GM18517 (cell line): Measurements from ENCODE around the gene LRFN2.

Experiments used
- ATAC-seq: cut with Tn5 transposase; IDR thresholded peaks from one replicate; pipeline ENCODE4 v1.9.1; 2021; ENCODE audit warnings: mild to moderate bottlenecking, moderate library complexity; ENCODE audit not compliant: unreplicated experiment

LRFN2 gene

GRCh38 chr6:40353197-40353966 is 233.8 kb downstream of the LRFN2 start:
- no peak for ATAC-seq

- no peak for ATAC-seq
These were observed 234.5 kb downstream of the LRFN2 start for GRCh38 chr6:40352527-40353170.

- no peak for ATAC-seq
These were observed 235.2 kb downstream of the LRFN2 start for GRCh38 chr6:40352006-40352405.

- ATAC-seq = no peak
These were observed 236.4 kb downstream of the LRFN2 start for GRCh38 chr6:40350747-40351217.

GRCh38 chr6:40349901-40350746 is 237.0 kb downstream of the LRFN2 start:
- ATAC-seq = no peak

- ATAC-seq = no peak
These were observed 237.9 kb downstream of the LRFN2 start for GRCh38 chr6:40349123-40349900.

- ATAC-seq = no peak
These were observed 238.6 kb downstream of the LRFN2 start for GRCh38 chr6:40348591-40348990.

GRCh38 chr6:40347571-40348011 is 239.6 kb downstream of the LRFN2 start:
- ATAC-seq = no peak

GRCh38 chr6:40346246-40346645 is 240.9 kb downstream of the LRFN2 start:
- no peak for ATAC-seq

GRCh38 chr6:40344566-40345167 is 242.5 kb downstream of the LRFN2 start:
- no peak for ATAC-seq

- no peak for ATAC-seq
These were observed 243.1 kb downstream of the LRFN2 start for GRCh38 chr6:40343877-40344565.

GRCh38 chr6:40343318-40343876 is 243.8 kb downstream of the LRFN2 start:
- ATAC-seq = no peak

- ATAC-seq = no peak
These were observed 244.4 kb downstream of the LRFN2 start for GRCh38 chr6:40342723-40343122.

GRCh38 chr6:40341726-40342125 is 245.4 kb downstream of the LRFN2 start:
- no peak for ATAC-seq
